ENCODE measurements around the gene MSH3.
A peak's percentile ranks its signal among the peaks of the same experiment; 100 is the strongest.

The MSH3 gene

DNA sequence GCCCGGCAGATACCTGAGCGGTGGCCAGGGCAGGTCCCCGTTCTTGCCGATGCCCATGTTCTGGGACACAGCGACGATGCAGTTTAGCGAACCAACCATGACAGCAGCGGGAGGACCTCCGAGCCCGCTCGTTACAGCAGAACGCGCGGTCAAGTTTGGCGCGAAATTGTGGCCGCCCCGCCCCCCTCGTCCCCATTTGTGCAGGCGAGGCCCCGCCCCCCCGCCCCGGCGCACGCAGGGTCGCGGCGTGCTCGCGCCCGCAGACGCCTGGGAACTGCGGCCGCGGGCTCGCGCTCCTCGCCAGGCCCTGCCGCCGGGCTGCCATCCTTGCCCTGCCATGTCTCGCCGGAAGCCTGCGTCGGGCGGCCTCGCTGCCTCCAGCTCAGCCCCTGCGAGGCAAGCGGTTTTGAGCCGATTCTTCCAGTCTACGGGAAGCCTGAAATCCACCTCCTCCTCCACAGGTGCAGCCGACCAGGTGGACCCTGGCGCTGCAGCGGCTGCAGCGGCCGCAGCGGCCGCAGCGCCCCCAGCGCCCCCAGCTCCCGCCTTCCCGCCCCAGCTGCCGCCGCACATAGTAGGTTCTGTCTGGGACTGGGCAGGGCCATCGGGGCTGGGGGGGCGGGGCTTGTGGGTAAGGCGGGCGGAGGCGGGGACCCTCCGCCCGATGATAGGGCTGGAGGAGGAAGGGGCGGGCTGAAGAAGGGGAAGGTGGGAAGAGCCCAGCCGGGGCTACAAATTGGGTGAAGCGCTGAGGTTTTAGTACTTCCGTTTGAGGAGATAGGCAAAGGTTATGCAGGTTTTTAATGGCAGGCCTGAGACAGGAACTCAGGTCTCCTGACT is at the start of gene MSH3, which contains the start of gene DHFR:
MSH3 (plus strand) TSS at position 262 of the 840 bp plus-strand sequence; CDS start at position 338, 76 bp downstream.
DHFR (minus strand) TSS at position 593 of the 840 bp plus-strand sequence; CDS start at position 99, 494 bp downstream.
- peak; percentile 92 to 94 for DNase-seq

DNA sequence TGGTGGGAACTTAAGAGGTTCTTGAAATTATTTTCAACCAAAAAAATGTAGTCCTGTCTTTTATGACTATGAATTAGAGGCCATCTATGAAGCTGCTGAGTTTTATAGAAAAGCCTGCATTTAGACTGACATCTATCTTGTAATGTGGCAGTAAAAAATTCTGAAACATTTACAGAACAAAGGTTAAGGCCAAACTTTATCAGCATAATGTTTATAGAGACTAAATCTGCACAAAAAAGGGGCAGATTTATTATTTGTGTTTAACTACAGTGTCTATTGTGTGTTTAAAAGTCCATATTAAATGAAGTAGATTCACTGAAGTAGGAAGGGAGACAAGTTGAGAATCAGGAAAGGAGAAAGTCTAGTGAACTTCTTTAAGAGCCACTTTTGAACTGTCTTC is 47.1 kb upstream of the MSH3 start:
- no peak for DNase-seq

DNA sequence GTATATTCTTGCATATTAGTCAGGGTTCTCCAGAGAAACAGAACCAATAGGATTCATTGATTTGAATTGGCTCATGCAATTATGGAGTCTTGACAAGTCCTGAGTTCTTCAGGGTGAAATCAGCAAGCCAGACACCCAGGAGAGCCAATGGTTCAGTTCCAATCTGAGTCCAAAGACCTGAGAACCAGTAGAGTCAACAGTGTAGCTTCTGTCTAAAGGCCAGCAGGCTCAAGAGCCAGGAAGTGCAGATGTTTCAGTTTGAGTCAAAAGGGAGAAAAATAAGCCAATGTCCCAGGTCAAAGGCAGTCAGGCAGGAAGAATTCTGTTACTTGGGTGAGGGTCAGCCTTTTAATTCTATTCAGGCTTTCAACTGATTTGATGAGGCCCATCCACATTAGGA is 46.6 kb upstream of the MSH3 start:
- DNase-seq = no peak

DNA sequence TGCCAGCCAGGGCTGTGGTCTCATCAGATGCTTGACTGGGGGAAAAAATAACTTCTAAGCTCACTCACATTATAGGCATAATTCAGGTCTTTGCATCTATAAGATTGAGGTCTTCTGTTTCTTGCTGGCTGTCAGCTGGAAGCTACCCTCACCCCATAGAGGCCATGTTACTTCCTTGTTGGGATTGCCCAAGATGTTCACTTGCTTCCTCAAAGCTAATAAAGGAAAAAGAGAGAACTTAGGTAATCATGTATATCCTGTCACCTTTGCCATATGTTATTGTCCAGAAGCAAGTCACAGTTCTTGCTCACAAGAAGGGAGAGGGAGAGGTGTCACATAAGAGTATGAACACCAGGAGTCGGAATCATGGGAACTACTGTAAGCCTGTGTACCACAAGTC is 45.7 kb upstream of the MSH3 start:
- no peak for DNase-seq

DNA sequence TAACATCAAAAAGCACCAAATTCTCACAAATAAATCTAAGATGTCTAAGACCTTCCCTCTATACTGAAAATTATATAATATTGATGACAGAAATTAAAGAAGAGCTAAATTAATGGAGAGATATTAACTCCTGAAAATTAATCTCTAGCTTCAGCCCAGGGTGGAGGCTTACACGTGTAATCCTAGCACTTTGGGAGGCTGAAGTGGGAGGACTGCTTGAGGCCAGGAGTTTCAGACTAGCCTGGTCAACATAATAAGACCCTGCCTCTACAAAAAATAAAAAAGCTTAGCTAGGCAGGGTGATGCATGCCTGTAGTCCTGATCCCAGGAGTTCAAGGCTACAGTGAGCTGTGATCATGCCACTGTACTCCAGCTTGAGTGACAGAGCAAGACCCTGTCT is 44.8 kb upstream of the MSH3 start:
- no peak for DNase-seq

DNA sequence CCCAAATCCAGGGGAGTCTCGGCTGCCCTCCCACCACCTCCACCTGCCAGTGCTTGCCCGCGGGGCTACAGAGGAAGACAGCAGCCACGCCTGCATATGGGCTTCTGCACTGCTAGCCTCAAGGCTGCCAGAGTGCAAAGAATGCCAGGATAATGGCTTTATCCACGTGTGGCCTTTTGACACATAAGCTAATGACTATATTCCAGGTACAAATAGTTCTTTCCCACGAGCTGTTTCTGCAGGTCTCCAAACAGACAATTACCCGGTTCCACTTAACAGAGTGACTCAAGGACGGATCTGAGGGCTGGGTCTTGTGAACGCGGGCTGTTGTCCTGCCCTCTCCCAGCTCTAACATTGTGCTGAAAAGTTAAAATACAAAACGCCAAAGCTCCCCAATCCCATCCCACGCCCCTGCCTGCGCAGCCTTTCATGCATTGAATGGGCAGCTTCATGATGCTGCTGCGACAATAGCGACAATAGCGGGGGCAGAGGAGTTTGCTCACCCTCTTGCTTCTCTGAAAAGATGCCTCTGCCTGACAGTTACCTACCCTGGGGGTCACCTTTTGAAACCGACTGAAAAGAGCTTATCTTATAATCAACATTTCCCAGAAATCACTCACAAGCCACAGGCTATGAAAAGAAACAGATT is 39.1 kb upstream of the MSH3 start:
- no peak for DNase-seq

DNA sequence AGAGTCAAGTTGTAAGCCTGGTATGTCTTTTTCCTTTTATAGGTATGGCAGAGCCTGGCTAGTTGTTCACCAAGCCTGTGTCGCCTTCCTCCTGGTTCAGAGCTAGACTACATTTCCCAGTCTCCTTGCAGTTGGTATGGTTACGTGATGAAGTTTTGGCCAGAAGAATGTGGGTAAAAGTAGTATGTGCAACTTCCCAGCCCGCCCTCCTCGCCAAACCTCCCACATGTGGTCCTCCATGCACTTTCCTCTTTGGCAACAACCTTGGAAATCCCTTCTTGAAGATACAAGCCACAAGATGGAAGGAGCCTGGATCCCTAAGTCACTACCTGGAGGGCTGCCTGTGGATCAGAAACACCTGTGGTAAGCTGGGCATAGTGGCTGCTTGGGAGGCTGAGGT is 36.0 kb upstream of the MSH3 start:
- DNase-seq = no peak

DNA sequence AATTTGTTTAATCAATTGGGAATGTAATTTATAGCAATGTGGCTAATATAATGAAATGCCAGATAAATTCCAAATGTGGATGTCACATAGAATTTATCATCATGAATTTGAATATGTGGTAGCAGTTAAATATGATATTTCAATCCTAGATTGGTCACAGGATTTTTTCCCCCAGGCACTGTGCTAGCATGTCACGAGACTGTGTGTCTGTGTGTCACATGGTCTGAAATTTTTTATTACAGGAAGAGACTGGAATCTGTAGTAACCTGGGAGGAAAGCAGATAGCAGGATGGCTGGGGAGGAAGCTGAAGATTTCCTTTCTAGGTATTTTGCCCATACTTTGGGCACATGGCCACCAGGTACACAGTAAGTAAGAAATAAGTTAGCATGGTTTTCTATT is 35.4 kb upstream of the MSH3 start:
- no peak for DNase-seq

DNA sequence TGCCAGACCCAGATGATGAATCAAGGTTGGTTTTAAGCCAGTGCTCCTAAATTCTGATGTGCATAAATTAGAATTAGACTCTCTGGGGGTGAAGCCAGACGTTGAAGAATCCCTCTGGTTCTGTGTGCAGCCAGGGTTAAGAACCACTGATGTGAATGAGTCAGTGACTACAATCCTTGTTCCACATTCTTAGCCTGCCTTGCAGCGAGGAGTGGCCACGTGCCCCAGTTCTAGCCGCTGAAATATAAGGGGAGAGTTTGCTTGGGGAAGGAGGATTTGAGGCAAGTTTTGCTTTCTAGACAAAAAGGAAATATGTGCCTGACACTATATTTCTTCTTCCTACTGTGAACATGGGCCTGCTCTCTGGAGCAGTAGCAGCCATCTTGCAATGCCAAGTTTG is 34.2 kb upstream of the MSH3 start:
- no peak for DNase-seq

DNA sequence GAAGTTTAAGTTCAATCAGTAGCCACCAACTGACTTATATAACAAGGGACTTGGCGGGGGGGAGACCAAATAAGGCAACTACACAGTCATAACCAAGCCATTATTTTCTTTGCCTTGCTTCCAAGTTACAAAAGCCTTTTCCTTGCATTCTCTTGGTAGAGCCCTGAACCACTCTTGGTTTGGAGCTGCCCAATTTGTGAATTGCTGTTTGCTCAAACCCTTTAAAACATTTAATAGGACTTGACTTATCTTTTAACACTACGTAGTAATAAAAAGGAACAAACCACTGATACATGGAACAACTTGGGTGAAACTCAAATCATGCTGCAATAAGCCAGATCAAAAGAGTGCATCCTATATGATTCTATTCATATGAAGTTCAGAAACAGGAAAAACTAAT is 31.7 kb upstream of the MSH3 start:
- no peak for DNase-seq

DNA sequence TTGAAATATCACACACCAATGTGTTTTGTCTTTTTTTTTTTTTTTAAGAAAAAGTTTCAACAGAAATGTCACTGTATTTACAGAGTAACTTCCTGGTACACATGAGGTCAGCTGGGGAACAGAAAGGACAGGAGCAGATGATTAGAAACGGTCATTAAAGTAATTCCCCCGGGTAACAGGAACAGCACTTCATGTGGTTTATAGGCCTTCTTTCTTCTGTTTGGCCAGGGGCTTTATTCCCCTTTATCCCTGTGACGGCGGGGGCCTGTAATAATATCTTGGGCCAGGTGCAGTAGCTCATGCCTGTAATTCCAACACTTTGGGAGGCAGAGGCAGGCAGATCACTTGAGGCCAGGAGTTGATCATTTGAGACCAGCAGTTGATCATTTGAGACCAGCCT is 30.5 kb upstream of the MSH3 start:
- no peak for DNase-seq

DNA sequence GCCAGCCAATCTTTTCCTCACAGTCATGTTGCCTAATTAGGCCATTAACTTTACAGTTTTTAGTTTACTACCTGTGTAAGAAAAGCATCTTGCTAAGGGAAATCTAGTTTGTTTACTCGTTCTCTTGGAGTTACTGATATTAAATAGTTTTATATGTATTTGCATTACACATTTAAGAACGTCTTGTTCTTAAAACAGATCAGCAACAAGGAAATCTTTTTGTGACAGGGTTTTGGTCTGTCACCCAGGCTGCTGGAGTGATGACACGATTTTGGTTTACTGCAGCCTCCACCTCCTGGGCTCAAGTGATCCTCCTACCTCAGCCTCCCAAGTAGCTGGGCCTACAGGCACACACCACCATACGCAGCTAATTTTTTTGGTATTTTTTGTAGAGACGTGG is 29.2 kb upstream of the MSH3 start:
- no peak for DNase-seq

DNA sequence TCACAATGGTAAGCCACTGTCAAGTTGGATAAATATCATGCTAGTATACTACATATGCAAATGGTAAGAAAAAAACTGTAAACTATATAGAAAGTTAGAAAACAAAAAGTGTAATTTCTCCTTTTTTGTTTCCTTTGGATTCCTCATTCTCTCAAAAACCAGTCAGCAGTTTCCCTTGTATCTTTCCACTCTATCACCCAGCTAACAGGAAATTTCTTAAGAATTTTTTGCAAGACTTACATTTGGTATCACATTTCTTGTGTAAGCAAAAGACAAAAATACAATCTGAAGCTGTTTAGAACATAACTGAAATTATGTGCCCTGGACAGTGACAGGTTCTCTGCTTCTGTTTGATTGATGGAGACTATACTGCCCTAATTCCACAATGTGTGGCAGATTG is 25.2 kb upstream of the MSH3 start:
- DNase-seq = no peak

DNA sequence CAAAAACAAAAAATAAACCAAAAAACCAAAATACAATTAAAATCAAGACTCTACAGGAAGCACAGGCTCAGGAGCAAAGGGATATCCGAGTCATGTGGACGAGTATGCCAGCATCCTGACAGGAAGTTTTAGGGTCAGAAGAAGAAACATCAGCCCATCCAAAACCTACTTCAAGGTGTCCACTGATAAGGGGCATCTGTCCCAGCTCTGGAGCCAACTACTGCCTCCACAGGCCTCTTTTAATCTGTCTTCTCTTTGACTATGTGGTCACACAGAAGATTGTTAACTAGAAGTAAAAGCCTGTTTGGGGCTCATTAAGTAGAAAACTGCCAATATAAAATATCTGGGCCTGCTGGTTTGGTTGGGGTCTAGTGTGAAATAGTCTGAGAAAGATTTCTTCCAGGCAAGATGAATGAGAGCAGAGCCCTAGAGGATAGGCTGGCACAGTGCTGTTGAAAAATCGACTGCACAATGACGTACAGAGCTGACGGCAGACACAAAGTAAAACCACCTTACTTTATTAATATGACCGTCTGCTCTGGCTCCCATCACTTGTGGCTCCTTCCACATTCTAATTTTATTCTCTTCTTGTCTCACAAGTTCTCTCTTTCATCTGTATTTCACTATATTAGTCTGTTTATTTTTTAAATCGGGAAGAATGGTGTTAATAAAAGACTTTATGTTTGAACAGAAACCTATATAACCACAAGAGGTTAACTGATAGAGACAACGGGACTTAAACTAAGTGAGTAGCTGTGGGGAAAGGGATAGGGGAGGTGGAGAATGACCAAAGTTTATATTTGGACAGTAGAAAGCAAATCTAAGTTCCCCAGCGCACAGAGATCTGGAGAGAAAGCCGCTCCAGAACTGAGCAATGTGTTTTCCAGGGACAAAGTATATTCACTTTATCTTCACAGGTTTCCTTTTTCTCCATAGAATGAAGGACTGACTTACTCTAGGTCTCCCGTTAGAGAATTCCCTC is 22.9 kb upstream of the MSH3 start:
- DNase-seq = no peak

DNA sequence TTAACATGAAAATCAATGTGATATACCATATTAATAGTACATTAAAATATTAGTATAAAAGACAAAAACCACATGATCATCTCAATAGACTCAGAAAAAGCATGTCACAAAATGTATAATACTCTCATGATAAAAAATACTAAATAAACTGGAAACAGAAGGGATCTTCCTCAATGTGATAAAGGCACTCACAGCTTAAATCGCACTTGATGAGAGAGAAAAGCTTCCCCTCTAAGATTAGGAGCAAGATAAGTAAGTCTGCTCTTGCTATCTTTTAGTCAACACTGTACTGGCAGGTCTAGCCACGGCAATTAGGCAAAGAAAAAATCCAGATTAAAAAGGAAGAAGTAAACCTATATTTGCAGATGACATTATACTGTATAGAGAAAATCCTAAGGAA is 21.8 kb upstream of the MSH3 start:
- DNase-seq = no peak

DNA sequence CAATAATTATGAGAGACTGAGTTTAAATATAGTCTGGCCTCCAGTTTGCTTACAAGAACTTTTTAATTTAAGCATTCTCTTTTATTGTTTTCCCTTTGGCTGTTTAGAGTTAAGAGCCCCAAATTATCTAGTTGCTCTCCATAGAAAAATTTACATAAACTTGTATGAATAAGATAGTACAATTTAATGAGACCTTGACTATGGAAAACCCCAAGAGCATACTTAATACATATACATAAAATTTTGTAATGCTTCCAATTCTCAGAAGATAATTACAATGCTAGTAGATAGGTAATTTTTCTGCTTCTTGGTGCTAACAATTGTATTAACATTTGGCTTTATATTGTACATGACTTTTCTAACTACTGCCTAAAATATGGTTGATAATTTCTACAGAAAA is 20.3 kb upstream of the MSH3 start:
- DNase-seq = no peak

DNA sequence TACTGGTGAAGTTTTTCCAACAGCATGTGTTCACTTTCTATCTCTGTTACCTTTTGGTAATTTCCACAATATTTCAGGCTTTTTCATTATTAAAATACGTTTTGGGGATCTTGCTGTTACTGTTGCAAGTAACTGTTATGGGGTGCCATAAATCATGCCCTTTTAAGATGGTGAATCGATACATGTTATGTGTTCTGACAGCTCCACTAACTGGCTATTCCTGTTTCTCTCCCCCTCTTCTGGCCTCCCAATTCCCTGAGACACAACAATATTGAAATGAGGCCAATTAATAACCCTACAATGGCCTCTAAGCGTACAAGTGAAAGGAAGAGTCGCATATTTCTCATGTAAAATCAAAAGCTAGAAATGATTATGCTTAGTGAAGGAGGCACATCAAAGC is 13.1 kb upstream of the MSH3 start:
- no peak for DNase-seq

DNA sequence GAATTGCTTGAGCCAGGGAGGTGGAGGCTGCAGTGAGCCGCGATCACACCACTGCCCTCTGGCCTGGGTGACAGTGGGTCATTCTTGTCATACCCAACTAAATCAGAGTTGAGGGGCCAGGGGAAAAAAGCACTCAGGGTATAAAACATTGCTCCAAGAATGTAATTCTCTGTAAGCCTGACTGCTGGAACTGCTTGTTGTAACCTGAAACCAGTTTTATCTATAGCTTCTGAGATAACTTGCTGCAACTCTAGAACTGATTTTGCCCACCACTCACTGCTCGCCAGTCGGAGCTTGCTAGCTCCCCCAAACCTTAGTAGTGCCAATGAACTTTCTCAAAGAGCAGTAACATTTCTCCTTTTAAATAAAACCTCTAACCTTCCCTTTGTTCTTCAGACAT is 9.6 kb upstream of the MSH3 start:
- DNase-seq = no peak

DNA sequence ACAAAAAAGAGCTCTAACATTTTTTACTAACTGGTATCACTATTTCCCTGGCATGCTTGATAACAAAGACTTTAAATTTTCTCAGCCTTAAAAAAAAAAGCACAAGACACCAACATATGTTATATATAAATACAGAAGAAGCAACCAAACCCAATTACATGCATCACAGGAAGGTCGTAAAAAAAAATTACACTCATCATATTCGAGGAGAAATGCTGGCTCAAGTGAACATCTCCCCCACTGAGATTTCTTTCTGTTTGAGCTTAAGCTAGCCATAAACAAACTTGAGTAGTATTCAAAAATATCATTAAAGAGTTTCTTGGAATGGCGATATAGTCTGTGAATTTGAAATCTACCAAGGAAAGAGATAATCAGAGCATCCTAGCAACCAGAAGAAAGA is 7.5 kb upstream of the MSH3 start:
- DNase-seq = no peak

DNA sequence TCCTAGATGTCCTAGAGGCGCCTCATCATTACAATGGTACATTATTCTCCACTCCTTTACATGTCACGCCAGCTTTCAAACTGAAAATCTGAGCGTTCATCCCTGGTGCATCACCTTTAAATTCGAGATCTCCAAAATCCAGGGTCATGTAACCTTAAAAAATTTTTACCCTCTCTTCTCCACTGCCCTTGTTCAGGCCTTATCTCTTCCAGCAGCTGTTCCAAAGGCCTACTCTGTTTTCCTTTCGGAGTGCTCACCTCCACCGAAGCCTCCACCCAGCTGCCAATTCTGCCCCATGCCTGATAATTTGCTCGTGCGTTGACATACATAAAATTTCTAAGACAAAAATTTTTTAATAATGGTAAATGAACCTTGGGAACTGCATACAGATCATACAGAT is 950 bp upstream of the MSH3 start:
- DNase-seq = no peak

DNA sequence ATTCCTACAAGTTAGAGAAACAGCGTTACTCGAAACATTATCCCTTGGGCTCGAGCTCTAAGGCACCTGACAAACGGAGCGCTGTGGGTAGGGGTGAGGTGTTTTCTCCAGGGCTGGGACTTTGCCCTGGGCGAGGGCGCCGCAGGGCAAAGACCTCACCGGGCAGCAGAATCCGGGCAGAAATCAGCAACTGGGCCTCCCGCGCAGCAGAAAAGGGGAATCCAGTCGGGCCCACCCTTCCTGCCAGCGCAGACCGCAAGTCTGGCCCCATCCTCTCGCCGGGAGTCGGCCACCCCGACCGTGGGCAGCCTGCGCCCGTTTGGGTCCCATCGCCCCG is 430 bp upstream of the MSH3 start:
- peak in 1 of 2 donors; percentile 28 for DNase-seq

DNA sequence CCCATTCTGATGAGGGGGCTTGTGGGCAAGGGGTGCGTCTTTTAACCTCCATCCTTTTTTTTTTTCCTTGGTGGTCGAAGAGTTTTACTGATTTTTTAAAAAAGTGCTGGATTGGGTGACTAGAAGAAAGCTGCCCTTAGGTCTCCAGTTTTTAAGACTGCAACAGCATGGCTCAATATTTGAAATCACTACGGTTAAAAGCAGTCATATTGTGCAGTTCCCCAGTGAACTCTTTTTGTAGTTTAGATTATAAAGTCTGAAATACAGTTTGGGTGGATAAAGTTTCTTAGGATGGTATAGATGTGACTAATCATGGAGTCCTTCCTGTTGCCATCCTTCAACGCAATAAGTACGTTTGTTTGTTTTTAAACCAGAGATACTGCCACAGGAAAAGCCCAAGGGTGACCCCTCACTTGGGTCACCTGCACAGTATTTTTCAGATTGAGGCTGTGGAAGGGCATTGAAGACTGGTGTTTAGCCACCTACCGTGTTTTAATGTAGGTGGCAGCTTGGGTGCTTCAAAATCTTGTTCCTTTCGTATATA is 851 bp downstream of the MSH3 start:
- DNase-seq = no peak

DNA sequence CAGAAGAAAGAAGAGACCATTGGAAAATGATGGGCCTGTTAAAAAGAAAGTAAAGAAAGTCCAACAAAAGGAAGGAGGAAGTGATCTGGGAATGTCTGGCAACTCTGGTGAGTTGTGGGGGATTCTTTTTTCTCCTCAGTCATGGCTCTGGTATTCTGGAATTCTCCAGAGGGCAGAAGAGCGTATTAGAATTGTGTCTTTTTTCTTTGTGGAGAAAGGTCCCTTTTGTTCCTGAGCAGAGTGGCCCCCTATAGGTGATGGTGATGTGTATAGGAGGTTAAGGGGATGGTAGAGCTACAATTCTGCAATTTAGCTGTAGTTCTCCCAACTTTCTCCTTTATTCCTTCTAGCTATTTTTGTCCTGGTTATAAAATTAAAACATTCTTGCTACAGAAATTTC is 2.0 kb downstream of the MSH3 start:
- DNase-seq = no peak
